Spleen (tissue), 11 donors: ENCODE measurements around the gene RAD51B. TPM values are rescaled to one million over a fixed set of nuclear protein-coding genes. Genes with fewer than 3 reads are reported as not detected.
A peak's percentile ranks its signal among the peaks of the same experiment; 100 is the strongest.

ENCODE experiments used
- DNase-seq: peaks from one replicate; pipeline ENCODE4 v3.0.0-alpha.2; 2020
- H3K27ac ChIP-seq, 8 donors: fragments of 200-600 bp; sonication (generic) in 7 of 8; 1 replicate in 4 of 8; 2 replicates in 4 of 8; pipeline versions ENCODE4 v1.5.0 to v1.8.0; 2016 to 2021; ENCODE audit warnings: inconsistent platforms in 4 of 8, mild to moderate bottlenecking in 4 of 8, moderate library complexity in 1 of 8
- H3K27me3 ChIP-seq, 7 donors: fragments of 200-600 bp; sonication (generic) in 6 of 7; replicated peaks in 1 of 7; 1 replicate in 4 of 7; 2 replicates in 3 of 7; pipeline versions ENCODE4 v1.5.0 to v1.8.0; 2016 to 2021; ENCODE audit warnings: inconsistent platforms in 3 of 7, mild to moderate bottlenecking in 1 of 7
- H3K36me3 ChIP-seq, 6 donors: fragments of 200-600 bp; sonication (generic) in 5 of 6; 1 replicate in 4 of 6; 2 replicates in 2 of 6; pipeline versions ENCODE4 v1.5.0 to v1.8.0; 2016 to 2021; ENCODE audit warnings: inconsistent platforms in 2 of 6
- H3K4me1 ChIP-seq, 6 donors: fragments of 200-600 bp; sonication (generic) in 5 of 6; 1 replicate in 3 of 6; 2 replicates in 3 of 6; pipeline versions ENCODE4 v1.5.0 to v1.8.0; 2016 to 2021; ENCODE audit warnings: inconsistent platforms in 3 of 6
- H3K4me3 ChIP-seq, 8 donors: fragments of 200-600 bp; sonication (generic) in 7 of 8; 1 replicate in 4 of 8; 2 replicates in 4 of 8; pipeline versions ENCODE4 v1.5.0 to v1.8.0; 2016 to 2021; ENCODE audit warnings: inconsistent platforms in 4 of 8, mild to moderate bottlenecking in 4 of 8, moderate library complexity in 2 of 8
- H3K9me3 ChIP-seq, 8 donors: fragments of 200-600 bp; sonication (generic) in 7 of 8; 1 replicate in 4 of 8; 2 replicates in 4 of 8; pipeline versions ENCODE4 v1.5.0 to v1.8.0; 2016 to 2021; ENCODE audit warnings: inconsistent platforms in 4 of 8
- CTCF ChIP-seq, 11 experiments: fragments of 200-600 bp in 7 of 11; fragments of 450-650 bp in 4 of 11; sonication (generic) in 4 of 11; IDR thresholded peaks in 8 of 11; conservative IDR thresholded peaks in 3 of 11; 1 replicate in 7 of 11; 2 replicates in 4 of 11; pipeline versions ENCODE4 v1.4.0 to v1.8.0; 2016 to 2021; ENCODE audit warnings: antibody characterized with exemption in 11 of 11, inconsistent platforms in 4 of 11, mild to moderate bottlenecking in 1 of 11
- POLR2A ChIP-seq, 3 donors: fragments of 450-650 bp; IDR thresholded peaks; one replicate each; pipeline ENCODE4 v1.5.1; 2017; ENCODE audit warnings: antibody characterized with exemption in 3 of 3, mild to moderate bottlenecking in 1 of 3
- POLR2AphosphoS5 ChIP-seq, 3 donors: sonication (generic); formaldehyde crosslinking; IDR thresholded peaks; one replicate each; pipeline ENCODE4 v1.5.1; 2017; ENCODE audit warnings: antibody characterized with exemption in 3 of 3
- WGBS, 5 donors: extraction: QIAGEN DNeasy Blood & Tissue Kit in 3 of 5; methylation state at CpG; one replicate each; pipeline versions ENCODE4 v1.1.5 to v1.1.7; 2013 to 2018; 5-methylcytosine and 5-hydroxymethylcytosine counted together
- intact Hi-C: fragments of 100-400 bp; cut with DNase I; formaldehyde crosslinking; loops from one replicate; pipeline ENCODE4 v1.15.0; 2023; ENCODE audit warnings: low total_unique reads
- polyA plus RNA-seq, 3 donors: library from polyadenylated mRNA; stranded (reverse); fragments of 200-250 nt; gene quantifications; one replicate each; pipeline ENCODE4 v1.2.1, GENCODE V29; 2013
- total RNA-seq, 7 donors: library from RNA; depleted of rRNA in 3 of 7; stranded (reverse); fragments of >200 nt in 3 of 7; fragmentation: NEBNext Ultra II Directional in 4 of 7; extraction: Animal tissue kit (Norgen Biotek cat#: 25700) in 4 of 7; gene quantifications; one replicate each; pipeline versions ENCODE4 v1.1.0 to v1.2.1, GENCODE V29; 2016 to 2021
- donor health status: healthy with polysubstance abuse.
- donor health status: DM: no; HTN: no; CAD: no; lungs with moderate emphysema.
- donor health status: DM: no; HTN: no; CAD: no.
- donor health status: Bipolar disorder and iron deficiency.
- donor health status: healthy.
- donor health status: DM: no; HTN: no; CAD: no.
- donor health status: DM: yes; HTN: yes; CAD: no.

The RAD51B gene
- total and polyA plus RNA-seq, 10 donors, result 4.2 to 43.7 (median 29.8) TPM

- no peak for DNase-seq
- intact Hi-C loops, result no loop called here
- H3K9me3 ChIP-seq, result no peaks in the 10 kb centered on the region
- H3K4me3 ChIP-seq, result no peak overlapping the region
- no peaks in the 10 kb centered on the region for H3K27me3 ChIP-seq
- 55 to 96% (median 82%) methylated on average over 4 of the region's 4 CpGs for WGBS, 5 donors
- H3K4me1 ChIP-seq, result peaks cover 15 to 85% (median 45%) of the 10 kb centered on the region in 6 donors
- TF ChIP-seq CTCF (IDR thresholded peaks at IDR 0.05 in 8 of 11, conservative IDR thresholded peaks at IDR 0.05 in 3 of 11), result no peak
- no peak for TF ChIP-seq POLR2AphosphoS5 (IDR thresholded peaks at IDR 0.05)
- TF ChIP-seq POLR2A (IDR thresholded peaks at IDR 0.05), result no peak
- no peaks in the 10 kb centered on the region for H3K36me3 ChIP-seq
- H3K27ac ChIP-seq, result peak overlapping the region in 3 of 8 donors; percentile 7 to 62 (median 60)
These were observed 495.1 kb downstream of the RAD51B start for GRCh38 chr14:68314642-68315041.

- no peaks in the 10 kb centered on the region for H3K27me3 ChIP-seq
- intact Hi-C loops, result no loop called here
- no peak overlapping the region for H3K4me3 ChIP-seq
- DNase-seq, result no peak
- H3K4me1 ChIP-seq, result peaks cover 15 to 85% (median 41%) of the 10 kb centered on the region in 6 donors
- WGBS, 5 donors, result 89 to 97% (median 94%) methylated on average over 3 of the region's 3 CpGs
- no peak for TF ChIP-seq POLR2AphosphoS5 (IDR thresholded peaks at IDR 0.05)
- TF ChIP-seq POLR2A (IDR thresholded peaks at IDR 0.05), result no peak
- H3K9me3 ChIP-seq, result no peaks in the 10 kb centered on the region
- peak overlapping the region in 1 of 8 donors; percentile 60 for H3K27ac ChIP-seq
- H3K36me3 ChIP-seq, result no peaks in the 10 kb centered on the region
These were observed 495.5 kb downstream of the RAD51B start for GRCh38 chr14:68315081-68315480.

- no peak for DNase-seq
- no peak for TF ChIP-seq CTCF (IDR thresholded peaks at IDR 0.05 in 8 of 11, conservative IDR thresholded peaks at IDR 0.05 in 3 of 11)
- TF ChIP-seq POLR2A (IDR thresholded peaks at IDR 0.05), result no peak
- TF ChIP-seq POLR2AphosphoS5 (IDR thresholded peaks at IDR 0.05), result no peak
- Histone ChIP-seq H3K9me3 (no peaks in the 10 kb centered on the region), H3K27me3 (no peaks in the 10 kb centered on the region), H3K4me3 (no peak overlapping the region), H3K27ac (no peak overlapping the region), H3K4me1 (peaks cover 15 to 85% (median 39%) of the 10 kb centered on the region in 6 donors), H3K36me3 (no peaks in the 10 kb centered on the region)
- intact Hi-C loops, result no loop called here
- 94 to 99% (median 97%) methylated on average over 7 of the region's 7 CpGs for WGBS, 5 donors
These were observed 496.7 kb downstream of the RAD51B start for GRCh38 chr14:68316078-68316868.

GRCh38 chr14:68317239-68317638 is 497.7 kb downstream of the RAD51B start:
- Histone ChIP-seq H3K4me1 (peaks cover 12 to 78% (median 34%) of the 10 kb centered on the region in 6 donors), H3K27ac (no peak overlapping the region), H3K27me3 (no peaks in the 10 kb centered on the region), H3K36me3 (no peaks in the 10 kb centered on the region), H3K4me3 (no peak overlapping the region), H3K9me3 (no peaks in the 10 kb centered on the region)
- 89 to 96% (median 92%) methylated on average over 3 of the region's 3 CpGs for WGBS, 5 donors
- intact Hi-C loops, result no loop called here
- TF ChIP-seq POLR2AphosphoS5 (IDR thresholded peaks at IDR 0.05) (no peak), POLR2A (IDR thresholded peaks at IDR 0.05) (no peak), CTCF (IDR thresholded peaks at IDR 0.05 in 8 of 11, conservative IDR thresholded peaks at IDR 0.05 in 3 of 11) (no peak)
- no peak for DNase-seq
